Aorta (tissue), 5 donors: ENCODE measurements around the gene P4HA3. TPM values are rescaled to one million over a fixed set of nuclear protein-coding genes. Genes with fewer than 3 reads are reported as not detected.

Experiments
- ATAC-seq: fragments of 200-7000 bp; cut with Tn5 transposase; one replicate; pipeline ENCODE4 v1.9.1; 2022; ENCODE audit warnings: moderate library complexity; ENCODE audit not compliant: low FRiP score
- DNase-seq, 2 donors: peaks; one replicate each; pipeline ENCODE4 v3.0.0-alpha.2; 2020
- H3K27ac ChIP-seq, 2 donors: one replicate each; pipeline ENCODE4 v1.5.1; 2013; ENCODE audit warnings: low read length in 2 of 2, mild to moderate bottlenecking in 2 of 2, moderate library complexity in 2 of 2, control low read depth in 1 of 2, inconsistent platforms in 1 of 2, low read depth in 1 of 2
- H3K27me3 ChIP-seq, 2 donors: one replicate each; pipeline ENCODE4 v1.6.1; 2013; ENCODE audit warnings: control low read depth in 1 of 2, low read length in 1 of 2, mild to moderate bottlenecking in 1 of 2, moderate library complexity in 1 of 2; ENCODE audit not compliant: insufficient read depth in 2 of 2, control insufficient read depth in 1 of 2
- H3K36me3 ChIP-seq, 2 donors: one replicate each; pipeline ENCODE4 v1.6.1; 2013; ENCODE audit warnings: control low read depth in 1 of 2, low read length in 1 of 2, mild to moderate bottlenecking in 1 of 2; ENCODE audit not compliant: insufficient read depth in 2 of 2, control insufficient read depth in 1 of 2
- H3K4me1 ChIP-seq, 2 donors: one replicate each; pipeline ENCODE4 v1.6.1; 2013; ENCODE audit warnings: low read length in 2 of 2, control low read depth in 1 of 2, mild to moderate bottlenecking in 1 of 2, moderate library complexity in 1 of 2; ENCODE audit not compliant: insufficient read depth in 2 of 2, control insufficient read depth in 1 of 2
- H3K4me3 ChIP-seq, 2 donors: one replicate each; pipeline ENCODE4 v1.5.1; 2013; ENCODE audit warnings: low read length in 2 of 2, control low read depth in 1 of 2, mild to moderate bottlenecking in 1 of 2
- H3K9me3 ChIP-seq: one replicate; pipeline ENCODE4 v1.6.1; 2013; ENCODE audit warnings: mild to moderate bottlenecking, low read length; ENCODE audit not compliant: control insufficient read depth
- WGBS, 2 donors: extraction: QIAGEN DNeasy Blood & Tissue Kit; methylation state at CpG; one replicate each; pipeline ENCODE4 v1.1.7; 2013; 5-methylcytosine and 5-hydroxymethylcytosine counted together
- intact Hi-C, 2 donors: fragments of 100-400 bp; cut with DNase I; formaldehyde crosslinking; loops; one replicate each; pipeline versions ENCODE4 v1.14.2 to v1.15.0; 2022
- polyA plus RNA-seq, 2 donors: library from polyadenylated mRNA; stranded (reverse); fragments of 200-250 nt; gene quantifications; one replicate each; pipeline ENCODE4 v1.2.3, GENCODE V29; 2013
- total RNA-seq, 2 donors: library from RNA; stranded (reverse); fragmentation: NEBNext Ultra II Directional; extraction: Animal tissue kit (Norgen Biotek cat#: 25700); gene quantifications; one replicate each; pipeline ENCODE4 v1.2.1, GENCODE V29; 2021
- donor health status: healthy with polysubstance abuse.
- donor health status: Bipolar disorder and iron deficiency.
- donor health status: DM: no; HTN: no; CAD: no.
- donor health status: DM: no; HTN: no; CAD: no.
- donor health status: DM: yes; HTN: yes; CAD: no.

P4HA3 gene
- total and polyA plus RNA-seq, 4 donors, result 0.75 to 13.8 (median 4.4) TPM

GRCh38 chr11:74238243-74238642, 73.2 kb downstream of the P4HA3 start:
- ATAC-seq (no peak), DNase-seq (no peak)
- Histone ChIP-seq H3K9me3 (no peaks in the 10 kb centered on the region), H3K4me1 (no peaks in the 10 kb centered on the region), H3K36me3 (peaks cover 0 to 4% of the 10 kb centered on the region in 2 donors), H3K27me3 (no peaks in the 10 kb centered on the region), H3K4me3 (no peak overlapping the region), H3K27ac (no peak overlapping the region)
- intact Hi-C loops, result no loop called here
- WGBS, 2 donors, result 87 to 92% methylated on average over 1 of the region's 1 CpG

GRCh38 chr11:74237541-74237940, 73.9 kb downstream of the P4HA3 start:
- Histone ChIP-seq H3K27me3 (no peaks in the 10 kb centered on the region), H3K9me3 (no peaks in the 10 kb centered on the region), H3K36me3 (peaks cover 0 to 4% of the 10 kb centered on the region in 2 donors), H3K4me1 (no peaks in the 10 kb centered on the region), H3K4me3 (no peak overlapping the region), H3K27ac (no peak overlapping the region)
- 76 to 87% methylated on average over 2 of the region's 2 CpGs for WGBS, 2 donors
- no peak for DNase-seq
- intact Hi-C loops, result no loop called here
- no peak for ATAC-seq

GRCh38 chr11:74235121-74235520, 76.3 kb downstream of the P4HA3 start:
- no peak for DNase-seq
- Histone ChIP-seq H3K4me3 (no peak overlapping the region), H3K4me1 (no peaks in the 10 kb centered on the region), H3K9me3 (no peaks in the 10 kb centered on the region), H3K27ac (no peak overlapping the region), H3K27me3 (no peaks in the 10 kb centered on the region), H3K36me3 (peaks cover 2 to 4% of the 10 kb centered on the region in 2 donors)
- no peak for ATAC-seq
- WGBS, 2 donors, result 89 to 90% methylated on average over 4 of the region's 4 CpGs
- intact Hi-C loops, result no loop called here

GRCh38 chr11:74233683-74234082, 77.8 kb downstream of the P4HA3 start:
- intact Hi-C loops, result no loop called here
- no peaks in the 10 kb centered on the region for H3K4me1 ChIP-seq
- no peaks in the 10 kb centered on the region for H3K9me3 ChIP-seq
- H3K27me3 ChIP-seq, result no peaks in the 10 kb centered on the region
- H3K27ac ChIP-seq, result no peak overlapping the region
- WGBS, 2 donors, result 92 to 94% methylated on average over 3 of the region's 3 CpGs
- DNase-seq (no peak), ATAC-seq (no peak)
- H3K36me3 ChIP-seq, result peaks cover 2 to 4% of the 10 kb centered on the region in 2 donors
- H3K4me3 ChIP-seq, result no peak overlapping the region

GRCh38 chr11:74232311-74232950, 79.0 kb downstream of the P4HA3 start:
- Histone ChIP-seq H3K4me3 (no peak overlapping the region), H3K9me3 (no peaks in the 10 kb centered on the region), H3K4me1 (no peaks in the 10 kb centered on the region), H3K36me3 (peaks cover 2 to 4% of the 10 kb centered on the region in 2 donors), H3K27me3 (no peaks in the 10 kb centered on the region), H3K27ac (no peak overlapping the region)
- DNase-seq (no peak), ATAC-seq (no peak)
- intact Hi-C loops, result no loop called here
- WGBS, 2 donors, result 75 to 81% methylated on average over 6 of the region's 6 CpGs

GRCh38 chr11:74226907-74227306, 84.5 kb downstream of the P4HA3 start:
- intact Hi-C loops, result no loop called here
- WGBS, 2 donors, result 48 to 55% methylated on average over 2 of the region's 2 CpGs
- no peaks in the 10 kb centered on the region for H3K4me1 ChIP-seq
- H3K27me3 ChIP-seq, result no peaks in the 10 kb centered on the region
- ATAC-seq (no peak), DNase-seq (no peak)
- peaks cover 0 to 2% of the 10 kb centered on the region in 2 donors for H3K36me3 ChIP-seq
- H3K4me3 ChIP-seq, result no peak overlapping the region
- no peak overlapping the region for H3K27ac ChIP-seq
- H3K9me3 ChIP-seq, result no peaks in the 10 kb centered on the region

GRCh38 chr11:74225565-74225964, 85.9 kb downstream of the P4HA3 start:
- no peak overlapping the region for H3K4me3 ChIP-seq
- WGBS, 2 donors, result 93 to 96% methylated on average over 4 of the region's 4 CpGs

GRCh38 chr11:74221816-74222215, 89.6 kb downstream of the P4HA3 start:
- no peak for ATAC-seq
- Histone ChIP-seq H3K9me3 (no peaks in the 10 kb centered on the region), H3K27ac (no peak overlapping the region), H3K4me1 (no peaks in the 10 kb centered on the region), H3K4me3 (no peak overlapping the region), H3K36me3 (no peaks in the 10 kb centered on the region), H3K27me3 (no peaks in the 10 kb centered on the region)
- WGBS, 2 donors, result 48 to 67% methylated on average over 1 of the region's 1 CpG
- intact Hi-C loops, result no loop called here
- DNase-seq, result no peak

More at GRCh38 chr11:74225565-74225964, 85.9 kb downstream of the P4HA3 start:
- H3K27ac ChIP-seq, result no peak overlapping the region
- ATAC-seq, result no peak
- no peaks in the 10 kb centered on the region for H3K36me3 ChIP-seq
- H3K27me3 ChIP-seq, result no peaks in the 10 kb centered on the region
- no peaks in the 10 kb centered on the region for H3K9me3 ChIP-seq
- intact Hi-C loops, result no loop called here
- no peaks in the 10 kb centered on the region for H3K4me1 ChIP-seq
- no peak for DNase-seq

GRCh38 chr11:74220376-74220775, 91.1 kb downstream of the P4HA3 start:
- Histone ChIP-seq H3K9me3 (no peaks in the 10 kb centered on the region), H3K4me1 (no peaks in the 10 kb centered on the region), H3K36me3 (no peaks in the 10 kb centered on the region), H3K27me3 (no peaks in the 10 kb centered on the region), H3K4me3 (no peak overlapping the region), H3K27ac (no peak overlapping the region)
- DNase-seq (no peak), ATAC-seq (no peak)
- WGBS, 2 donors, result 97 to 100% methylated on average over 1 of the region's 1 CpG
- intact Hi-C loops, result no loop called here
